ENCODE data around the gene ARHGAP26.

GRCh38 chr5:142938266-142938880 lies 168.2 kb downstream of the ARHGAP26 start:
- TF ChIP-seq MAZ (IDR thresholded peaks at IDR 0.05; ENCODE audit: borderline replicate concordance, low read depth, low read length) (no peak), POLR2A (IDR thresholded peaks at IDR 0.05; ENCODE audit: low read depth, low read length) (no peak), BHLHE40 (IDR thresholded peaks at IDR 0.05; ENCODE audit: low read depth, low read length) (no peak), RCOR1 (IDR thresholded peaks at IDR 0.05; ENCODE audit: insufficient replicate concordance, low read length) (no peak), RFX5 (IDR thresholded peaks at IDR 0.05; ENCODE audit: low read depth, low read length) (no peak), USF2 (IDR thresholded peaks at IDR 0.05; ENCODE audit: low read depth, low read length) (no peak), CEBPB (IDR thresholded peaks at IDR 0.05; ENCODE audit: low read depth, low read length) (no peak)
- TF ChIP-seq, protein P1, sequence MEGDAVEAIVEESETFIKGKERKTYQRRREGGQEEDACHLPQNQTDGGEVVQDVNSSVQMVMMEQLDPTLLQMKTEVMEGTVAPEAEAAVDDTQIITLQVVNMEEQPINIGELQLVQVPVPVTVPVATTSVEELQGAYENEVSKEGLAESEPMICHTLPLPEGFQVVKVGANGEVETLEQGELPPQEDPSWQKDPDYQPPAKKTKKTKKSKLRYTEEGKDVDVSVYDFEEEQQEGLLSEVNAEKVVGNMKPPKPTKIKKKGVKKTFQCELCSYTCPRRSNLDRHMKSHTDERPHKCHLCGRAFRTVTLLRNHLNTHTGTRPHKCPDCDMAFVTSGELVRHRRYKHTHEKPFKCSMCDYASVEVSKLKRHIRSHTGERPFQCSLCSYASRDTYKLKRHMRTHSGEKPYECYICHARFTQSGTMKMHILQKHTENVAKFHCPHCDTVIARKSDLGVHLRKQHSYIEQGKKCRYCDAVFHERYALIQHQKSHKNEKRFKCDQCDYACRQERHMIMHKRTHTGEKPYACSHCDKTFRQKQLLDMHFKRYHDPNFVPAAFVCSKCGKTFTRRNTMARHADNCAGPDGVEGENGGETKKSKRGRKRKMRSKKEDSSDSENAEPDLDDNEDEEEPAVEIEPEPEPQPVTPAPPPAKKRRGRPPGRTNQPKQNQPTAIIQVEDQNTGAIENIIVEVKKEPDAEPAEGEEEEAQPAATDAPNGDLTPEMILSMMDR (conservative IDR thresholded peaks at IDR 0.05; ENCODE audit: low read depth, low read length): no peak
